ENCODE results near the gene EIF2S3. TPM values are rescaled to one million over a fixed set of nuclear protein-coding genes. Genes with fewer than 3 reads are reported as not detected.

EIF2S3 gene
- total and polyA plus RNA-seq, 10 of the 15 experiments (the other 5 are each of a cell fraction or from before 2014, with no cell fraction given): 115 to 385 (median 201) TPM

- peaks cover 69% of the 10 kb centered on the region for H3K79me2 ChIP-seq (ENCODE audit: control insufficient read depth, insufficient read depth, low read length)
- ChIA-PET CTCF (interaction anchor here (1.2 kb wide), 2 partner anchors 34 to 35 kb away, joined by 3 to 4 read pairs; partner anchors contain the start of gene EIF2S3), RAD21 (ENCODE audit: unreplicated experiment) (interaction anchor here (1.0 to 2.5 kb wide), 3 partner anchors 14 to 35 kb away, joined by 3 to 10 read pairs (median 5); partner anchors contain the start of gene EIF2S3), POLR2A (interaction anchor here (0.6 to 1.0 kb wide), 2 partner anchors 9 to 1053 kb away, joined by 3 read pairs; no protein-coding TSS in a partner anchor), SMC1A (ENCODE audit: uncharacterized antibody, unreplicated experiment) (interaction anchor here (3.5 kb wide), 1 partner anchor 35 kb away, joined by 12 read pairs; the partner anchor contains the start of gene EIF2S3)
- H3K4me2 ChIP-seq (ENCODE audit: control insufficient read depth, insufficient read depth): peak overlapping the region; percentile 42; the same call in 1 of the 2 replicates
- ATAC-seq (peak; percentile 10; the same call in 2 of the 3 replicates), FAIRE-seq (no peak), DNase-seq (ENCODE audit: low read depth, low spot score) (no peak)
- peak overlapping the region; percentile 52; the same call in 1 of the 2 replicates for H3K4me3 ChIP-seq
- no peaks in the 10 kb centered on the region for H4K20me1 ChIP-seq (ENCODE audit: control insufficient read depth, insufficient read depth)
- TF ChIP-seq MLLT1 (IDR thresholded peaks at IDR 0.05): 0 out of 2 replicates have a peak, but pooled peaks have one; percentile 21
- no peak for TF ChIP-seq RAD21 (IDR thresholded peaks at IDR 0.05; ENCODE audit: insufficient read depth, low read depth, low read length)
- peak; percentile 43 for TF ChIP-seq RUNX3 (IDR thresholded peaks at IDR 0.05; ENCODE audit: low read length)
- peak; percentile 68 to 76 for TF ChIP-seq BHLHE40 (IDR thresholded peaks at IDR 0.05; ENCODE audit: borderline replicate concordance in 1 of 2, low read depth in 2 of 2, low read length in 1 of 2)
- no peak overlapping the region for H3K27ac ChIP-seq (ENCODE audit: control insufficient read depth, insufficient read depth)
- H3K4me1 ChIP-seq (ENCODE audit: control insufficient read depth, insufficient read depth, low read length): no peaks in the 10 kb centered on the region
- BruUV-seq (replicated peaks): no TSS peak
- intact Hi-C loops (cut with micrococcal nuclease; ENCODE audit: unreplicated experiment): no loop called here
- H2AFZ ChIP-seq (ENCODE audit: control insufficient read depth, low read depth, low read length): no peak overlapping the region
- no peaks in the 10 kb centered on the region for H3K9me3 ChIP-seq (replicated peaks; ENCODE audit: control insufficient read depth, insufficient read depth, low read length)
- no peak overlapping the region for H3K9ac ChIP-seq (ENCODE audit: control insufficient read depth, insufficient read depth, low read length)
- 30% methylated on average over 7 of the region's 7 CpGs for WGBS (ENCODE audit: insufficient coverage, insufficient replicate concordance, low lambda C conversion rate, missing lambda C conversion rate)
- in situ Hi-C loops (cut with MboI): no loop called here
- H3K36me3 ChIP-seq (ENCODE audit: control insufficient read depth in 2 of 2, insufficient read depth in 2 of 2, low read length in 1 of 2): no peaks in the 10 kb centered on the region
- no peaks in the 10 kb centered on the region for H3K27me3 ChIP-seq (replicated peaks in 1 of 2; ENCODE audit: control insufficient read depth in 2 of 2, insufficient read depth in 2 of 2, low read length in 1 of 2)
Observed at GRCh38 chrX:24019448-24019847, 35.3 kb upstream of the EIF2S3 start.
